Dendritic cell treated with granulocyte-macrophage colony-stimulating factor and Interleukin-4, amounts not matched to agents 40 ng/mL and 50 ng/mL, for 4 days (primary cell): Measurements from ENCODE around the gene ADARB1.

ENCODE experiments used
- H3K27ac Mint-ChIP-seq: one replicate; pipeline ENCODE4 v1.8.0; 2022; ENCODE audit warnings: mild to moderate bottlenecking, mixed read lengths
- H3K27me3 Mint-ChIP-seq: one replicate; pipeline ENCODE4 v1.8.0; 2022; ENCODE audit warnings: mild to moderate bottlenecking, mixed read lengths
- H3K36me3 Mint-ChIP-seq: one replicate; pipeline ENCODE4 v1.8.0; 2022; ENCODE audit warnings: low read depth, mixed read lengths
- H3K4me1 Mint-ChIP-seq: one replicate; pipeline ENCODE4 v1.8.0; 2022; ENCODE audit warnings: low read depth, mixed read lengths
- H3K4me3 Mint-ChIP-seq: one replicate; pipeline ENCODE4 v1.8.0; 2022; ENCODE audit warnings: mild to moderate bottlenecking, moderate library complexity, mixed read lengths
- H3K9me3 Mint-ChIP-seq: one replicate; pipeline ENCODE4 v1.8.0; 2022; ENCODE audit warnings: mixed read lengths
- intact Hi-C: fragments of 100-400 bp; cut with micrococcal nuclease; formaldehyde crosslinking; loops from one replicate; pipeline ENCODE4 v1.15.0; 2022

ADARB1 gene

DNA sequence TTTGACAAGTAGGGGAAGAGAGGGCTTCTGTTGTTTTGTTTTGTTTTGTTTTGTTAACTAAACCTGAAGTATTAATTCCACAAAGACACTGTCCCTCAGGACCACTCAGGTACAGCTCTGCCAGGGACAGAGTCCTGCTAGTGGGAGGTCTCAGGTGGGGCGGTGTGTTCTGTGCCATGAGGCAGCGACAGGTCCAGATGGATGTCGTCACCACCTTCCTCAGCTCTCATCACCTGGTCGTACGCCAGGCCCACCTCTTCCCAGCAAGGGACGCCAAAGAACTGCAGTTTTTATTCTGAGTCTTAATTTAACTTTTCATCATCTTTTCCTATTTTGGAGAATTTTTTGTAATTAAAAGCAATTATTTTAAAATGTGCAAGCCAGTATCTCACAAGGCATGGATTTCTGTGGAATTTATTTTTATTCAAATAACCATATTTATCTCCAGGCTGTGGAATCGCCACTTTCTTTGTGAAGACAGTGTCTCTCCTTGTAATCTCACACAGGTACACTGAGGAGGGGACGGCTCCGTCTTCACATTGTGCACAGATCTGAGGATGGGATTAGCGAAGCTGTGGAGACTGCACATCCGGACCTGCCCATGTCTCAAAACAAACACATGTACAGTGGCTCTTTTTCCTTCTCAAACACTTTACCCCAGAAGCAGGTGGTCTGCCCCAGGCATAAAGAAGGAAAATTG lies 150.8 kb downstream of the ADARB1 start:
- no peaks in the 10 kb centered on the region for H3K4me1 Mint-ChIP-seq
- H3K4me3 Mint-ChIP-seq: no peak overlapping the region

DNA sequence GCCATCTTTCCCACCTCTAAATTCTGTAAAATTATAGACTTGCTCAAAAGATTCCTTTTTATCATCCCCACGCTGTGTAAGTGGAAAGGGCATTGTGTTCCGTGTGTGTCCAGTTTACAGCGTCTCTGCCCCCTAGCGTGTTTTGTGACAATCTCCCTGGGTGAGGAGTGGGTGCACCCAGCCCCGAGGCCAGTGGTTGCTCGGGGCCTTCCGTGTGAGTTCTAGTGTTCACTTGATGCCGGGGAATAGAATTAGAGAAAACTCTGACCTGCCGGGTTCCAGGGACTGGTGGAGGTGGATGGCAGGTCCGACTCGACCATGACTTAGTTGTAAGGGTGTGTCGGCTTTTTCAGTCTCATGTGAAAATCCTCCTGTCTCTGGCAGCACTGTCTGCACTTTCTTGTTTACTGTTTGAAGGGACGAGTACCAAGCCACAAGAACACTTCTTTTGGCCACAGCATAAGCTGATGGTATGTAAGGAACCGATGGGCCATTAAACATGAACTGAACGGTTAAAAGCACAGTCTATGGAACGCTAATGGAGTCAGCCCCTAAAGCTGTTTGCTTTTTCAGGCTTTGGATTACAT lies 151.5 kb downstream of the ADARB1 start:
- Mint-ChIP-seq H3K4me1 (no peaks in the 10 kb centered on the region), H3K27ac (no peak overlapping the region), H3K27me3 (peaks cover 27% of the 10 kb centered on the region), H3K4me3 (no peak overlapping the region), H3K9me3 (no peaks in the 10 kb centered on the region), H3K36me3 (no peaks in the 10 kb centered on the region)
- intact Hi-C loops: no loop called here

More for the DNA sequence above, 150.8 kb downstream of the ADARB1 start:
- intact Hi-C loops: no loop called here
- Mint-ChIP-seq H3K27me3 (peaks cover 28% of the 10 kb centered on the region), H3K36me3 (no peaks in the 10 kb centered on the region), H3K9me3 (no peaks in the 10 kb centered on the region), H3K27ac (no peak overlapping the region)

DNA sequence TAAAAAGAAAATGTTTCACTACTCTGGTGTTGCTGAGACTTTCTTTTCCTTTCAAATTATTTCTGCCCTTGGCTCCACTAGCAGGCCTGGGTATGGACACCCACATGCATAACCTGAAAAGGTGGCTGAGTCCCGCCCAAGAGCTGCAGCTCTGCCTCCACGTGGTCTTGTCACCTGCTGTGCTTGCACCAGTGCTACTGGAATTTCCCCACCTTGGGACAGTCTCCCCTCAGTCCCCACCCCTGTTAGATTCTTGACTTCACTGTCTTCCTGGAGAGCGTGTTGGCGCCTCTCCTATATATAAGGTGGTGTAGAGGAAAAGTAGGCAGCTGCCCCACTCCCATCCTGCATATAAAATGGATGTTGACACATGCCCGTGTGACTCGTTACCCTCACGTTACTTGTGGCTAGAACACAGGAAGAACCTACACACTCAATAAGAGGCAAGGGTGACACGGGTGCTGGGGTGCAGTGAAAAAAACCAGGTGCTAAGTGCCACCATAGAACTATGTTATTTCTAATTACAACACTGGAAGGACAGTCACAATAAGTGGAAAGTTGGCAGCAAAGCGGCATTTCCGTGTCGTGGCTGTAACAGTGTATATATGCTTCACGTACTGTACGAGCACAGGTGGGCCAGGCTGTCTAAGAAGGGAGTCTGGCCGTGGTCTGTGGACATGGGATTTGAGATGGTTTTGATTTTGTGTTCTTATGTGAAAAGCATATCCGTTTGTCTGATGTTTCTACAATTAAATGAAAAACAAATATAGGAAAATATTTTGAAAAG lies 152.4 kb downstream of the ADARB1 start:
- intact Hi-C loops: no loop called here
- no peak overlapping the region for H3K27ac Mint-ChIP-seq
- H3K9me3 Mint-ChIP-seq: no peaks in the 10 kb centered on the region
- H3K4me1 Mint-ChIP-seq: no peaks in the 10 kb centered on the region
- no peak overlapping the region for H3K4me3 Mint-ChIP-seq
- no peaks in the 10 kb centered on the region for H3K36me3 Mint-ChIP-seq
- H3K27me3 Mint-ChIP-seq: peaks cover 27% of the 10 kb centered on the region

DNA sequence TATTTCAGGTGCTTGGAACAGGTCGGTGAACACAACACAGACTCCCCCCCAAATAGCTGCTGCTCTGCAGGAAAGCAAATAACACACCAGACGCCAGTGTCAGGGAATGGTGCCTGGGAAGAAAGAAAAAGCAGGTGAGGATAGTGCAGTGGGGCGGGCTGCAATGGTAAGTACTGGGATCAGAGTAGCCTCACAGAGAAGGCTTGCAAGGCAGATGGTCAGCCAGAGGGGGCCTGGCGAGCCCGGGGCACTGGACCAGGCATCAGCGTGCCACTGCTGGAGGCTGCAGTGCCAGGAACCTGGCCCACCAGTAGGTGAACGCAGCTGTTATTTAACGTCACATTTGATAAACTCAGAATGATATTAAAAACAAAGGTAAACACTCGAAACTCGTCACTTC lies 153.4 kb downstream of the ADARB1 start:
- Mint-ChIP-seq H3K27me3 (peaks cover 29% of the 10 kb centered on the region), H3K9me3 (no peaks in the 10 kb centered on the region), H3K27ac (no peak overlapping the region), H3K4me1 (no peaks in the 10 kb centered on the region), H3K36me3 (no peaks in the 10 kb centered on the region), H3K4me3 (no peak overlapping the region)
- intact Hi-C loops: no loop called here

DNA sequence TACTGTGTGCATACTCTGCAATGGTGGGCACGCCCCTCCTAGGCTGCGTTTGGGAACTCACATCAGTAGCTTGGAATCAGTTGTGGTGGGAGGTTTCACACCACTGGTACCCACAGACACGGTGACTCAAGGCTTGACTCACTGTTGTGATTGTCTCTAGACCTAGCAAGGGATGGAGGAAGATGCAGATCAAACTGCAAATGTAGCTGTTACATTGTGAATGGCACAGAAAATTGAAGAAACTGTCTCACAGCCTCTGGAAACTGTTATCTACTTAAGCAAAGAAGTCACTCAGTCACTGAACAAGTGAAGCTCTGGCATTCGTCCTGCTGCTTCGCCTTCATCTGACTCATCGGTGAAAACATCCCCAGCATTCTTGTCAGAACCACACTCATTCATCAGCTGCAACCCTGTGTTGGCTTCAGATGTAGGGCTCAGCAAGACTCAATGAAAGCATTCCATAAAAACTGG lies 153.8 kb downstream of the ADARB1 start:
- intact Hi-C loops: no loop called here
- no peaks in the 10 kb centered on the region for H3K36me3 Mint-ChIP-seq
- H3K27me3 Mint-ChIP-seq: peaks cover 29% of the 10 kb centered on the region
- H3K4me3 Mint-ChIP-seq: no peak overlapping the region
- no peaks in the 10 kb centered on the region for H3K4me1 Mint-ChIP-seq
- H3K9me3 Mint-ChIP-seq: no peaks in the 10 kb centered on the region
- no peak overlapping the region for H3K27ac Mint-ChIP-seq

DNA sequence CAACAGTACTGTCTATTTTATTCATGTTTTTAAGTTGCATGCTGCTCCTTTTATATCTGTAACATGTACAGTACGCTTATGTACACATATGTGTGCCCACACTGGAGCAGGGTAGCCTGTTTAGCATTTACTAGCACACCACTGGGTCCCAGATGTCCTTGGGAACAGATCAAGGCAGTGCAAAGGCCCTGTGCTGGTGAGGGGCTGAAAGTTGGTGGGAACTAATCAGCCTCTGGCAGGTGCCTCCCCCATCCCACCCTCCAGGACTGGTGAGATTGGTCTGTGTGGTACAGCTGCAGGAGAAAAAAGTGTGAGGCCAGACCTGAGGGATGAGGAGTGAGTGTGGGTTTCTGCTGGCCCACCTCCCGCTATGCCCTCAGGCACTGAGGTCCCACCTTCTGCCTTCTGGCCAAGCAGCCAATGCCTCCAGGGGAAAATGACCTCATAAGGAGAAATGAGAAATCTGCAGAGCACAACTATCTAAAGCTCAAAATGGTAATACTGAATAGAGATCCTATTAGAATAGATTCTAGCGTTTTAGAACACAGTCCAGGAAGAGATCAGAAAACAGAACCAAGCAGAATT lies 154.4 kb downstream of the ADARB1 start:
- intact Hi-C loops: no loop called here
- Mint-ChIP-seq H3K9me3 (no peaks in the 10 kb centered on the region), H3K4me1 (no peaks in the 10 kb centered on the region), H3K27me3 (peaks cover 25% of the 10 kb centered on the region), H3K27ac (no peak overlapping the region), H3K4me3 (no peak overlapping the region), H3K36me3 (no peaks in the 10 kb centered on the region)

DNA sequence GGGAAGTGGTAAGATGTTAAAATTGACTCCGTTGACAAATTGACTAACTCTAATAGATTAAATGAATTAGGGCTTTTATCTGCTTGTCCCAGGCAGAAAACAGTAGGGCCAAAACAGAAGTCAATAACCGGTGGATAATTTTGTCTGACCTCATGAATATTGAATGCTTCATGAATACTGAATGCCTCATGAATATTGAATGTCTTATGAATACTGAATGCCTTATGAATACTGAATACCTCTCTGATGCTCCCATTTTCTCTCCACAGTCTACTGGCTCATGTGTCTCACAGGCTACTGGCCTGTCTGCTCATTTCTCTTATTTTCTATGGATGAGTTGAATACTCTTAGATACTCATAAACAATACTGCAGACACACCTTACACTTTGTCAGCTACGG lies 157.3 kb downstream of the ADARB1 start:
- H3K4me3 Mint-ChIP-seq: no peak overlapping the region
- H3K9me3 Mint-ChIP-seq: no peaks in the 10 kb centered on the region
- intact Hi-C loops: no loop called here
- H3K36me3 Mint-ChIP-seq: no peaks in the 10 kb centered on the region
- no peaks in the 10 kb centered on the region for H3K4me1 Mint-ChIP-seq
- peaks cover 34% of the 10 kb centered on the region for H3K27me3 Mint-ChIP-seq
- H3K27ac Mint-ChIP-seq: no peak overlapping the region

DNA sequence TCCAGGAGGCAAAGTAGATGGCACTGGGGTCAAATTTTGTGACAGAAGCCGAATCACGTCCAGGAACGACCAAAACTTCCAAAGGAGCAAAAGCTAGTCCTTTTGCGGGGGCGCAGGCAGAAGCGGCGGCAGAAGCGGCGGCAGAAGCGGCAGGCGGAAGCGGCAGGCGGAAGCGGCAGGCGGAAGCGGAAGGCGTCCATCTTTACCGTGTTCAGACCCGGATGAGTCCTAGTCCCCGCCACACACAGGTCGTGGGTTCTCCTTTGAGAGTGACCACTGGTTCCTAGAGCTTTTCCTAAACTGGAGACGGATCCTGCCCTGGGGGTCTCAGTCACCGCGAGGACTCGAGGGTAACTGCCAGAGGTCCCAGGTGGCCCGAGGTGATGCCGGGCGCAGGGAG lies 159.7 kb downstream of the ADARB1 start:
- Mint-ChIP-seq H3K27me3 (peaks cover 21% of the 10 kb centered on the region), H3K36me3 (no peaks in the 10 kb centered on the region), H3K4me1 (no peaks in the 10 kb centered on the region), H3K4me3 (no peak overlapping the region), H3K9me3 (no peaks in the 10 kb centered on the region), H3K27ac (no peak overlapping the region)
- intact Hi-C loops: no loop called here

DNA sequence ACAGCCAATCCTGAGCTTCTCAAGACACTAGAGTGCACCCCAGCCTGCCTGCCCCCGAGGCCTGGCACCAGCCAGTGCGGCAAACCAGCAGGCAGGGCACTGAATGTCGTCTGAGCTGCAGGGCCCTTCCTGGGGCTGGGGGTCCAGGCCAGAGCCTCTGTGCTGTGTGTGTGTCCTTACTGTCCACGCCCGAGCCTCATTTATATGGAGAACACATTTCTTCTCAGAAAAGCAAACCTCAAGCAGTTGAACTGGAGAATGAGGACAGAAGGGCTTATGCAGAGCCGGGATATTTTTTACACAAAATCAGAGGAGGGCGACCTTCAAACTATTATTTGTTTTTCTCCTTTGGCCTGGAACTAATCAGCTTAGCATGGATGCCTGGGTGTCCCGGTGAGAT lies 160.6 kb downstream of the ADARB1 start:
- no peaks in the 10 kb centered on the region for H3K36me3 Mint-ChIP-seq
- peaks cover 21% of the 10 kb centered on the region for H3K27me3 Mint-ChIP-seq
- no peak overlapping the region for H3K4me3 Mint-ChIP-seq
- H3K27ac Mint-ChIP-seq: no peak overlapping the region
- H3K4me1 Mint-ChIP-seq: no peaks in the 10 kb centered on the region
- intact Hi-C loops: no loop called here
- no peaks in the 10 kb centered on the region for H3K9me3 Mint-ChIP-seq

DNA sequence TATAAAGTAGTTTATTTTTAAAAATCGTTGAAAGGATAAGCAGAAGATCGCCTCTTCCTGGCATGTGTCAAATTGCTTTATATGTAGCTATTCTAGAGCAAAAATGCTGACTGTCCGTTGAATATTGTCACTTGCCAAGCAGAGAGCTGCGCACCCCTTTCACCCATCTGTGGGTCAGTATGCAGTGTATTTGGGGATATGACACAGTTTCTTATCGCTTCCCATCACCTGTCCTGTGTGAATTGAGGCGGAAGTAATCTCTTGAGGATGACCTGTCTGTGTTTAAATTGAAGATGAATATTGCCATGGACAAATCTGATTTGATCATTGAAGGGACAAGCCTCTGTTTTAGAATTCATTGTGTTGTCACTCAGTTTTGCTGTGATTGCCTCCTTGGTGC lies 161.1 kb downstream of the ADARB1 start:
- Mint-ChIP-seq H3K4me1 (no peaks in the 10 kb centered on the region), H3K27me3 (peaks cover 24% of the 10 kb centered on the region)

DNA sequence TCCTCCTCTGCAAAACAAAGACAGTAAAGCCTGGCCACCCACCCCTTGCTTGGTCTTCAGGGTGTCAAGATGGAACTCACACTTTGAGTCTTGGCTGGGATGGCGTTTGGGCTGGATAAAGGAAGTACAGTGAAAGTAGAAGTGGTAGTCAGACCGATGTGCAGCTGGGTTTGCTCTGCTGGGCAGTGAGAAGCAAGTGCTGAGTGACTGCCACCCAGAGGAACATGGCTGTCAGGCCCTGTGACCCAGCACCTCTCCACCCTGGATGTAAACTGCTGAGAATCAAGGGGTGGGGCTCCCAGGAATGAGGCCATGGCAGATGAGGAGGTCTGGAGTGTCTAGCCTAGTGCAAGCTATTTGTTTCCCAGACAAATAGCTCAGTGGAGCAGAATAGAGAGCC lies 162.1 kb downstream of the ADARB1 start:
- Mint-ChIP-seq H3K4me3 (no peak overlapping the region), H3K36me3 (no peaks in the 10 kb centered on the region), H3K4me1 (no peaks in the 10 kb centered on the region), H3K9me3 (peaks cover 8% of the 10 kb centered on the region), H3K27me3 (peaks cover 24% of the 10 kb centered on the region), H3K27ac (no peak overlapping the region)
- intact Hi-C loops: no loop called here

More for the DNA sequence above, 161.1 kb downstream of the ADARB1 start:
- intact Hi-C loops: no loop called here
- Mint-ChIP-seq H3K4me3 (no peak overlapping the region), H3K36me3 (no peaks in the 10 kb centered on the region), H3K27ac (no peak overlapping the region), H3K9me3 (no peaks in the 10 kb centered on the region)

DNA sequence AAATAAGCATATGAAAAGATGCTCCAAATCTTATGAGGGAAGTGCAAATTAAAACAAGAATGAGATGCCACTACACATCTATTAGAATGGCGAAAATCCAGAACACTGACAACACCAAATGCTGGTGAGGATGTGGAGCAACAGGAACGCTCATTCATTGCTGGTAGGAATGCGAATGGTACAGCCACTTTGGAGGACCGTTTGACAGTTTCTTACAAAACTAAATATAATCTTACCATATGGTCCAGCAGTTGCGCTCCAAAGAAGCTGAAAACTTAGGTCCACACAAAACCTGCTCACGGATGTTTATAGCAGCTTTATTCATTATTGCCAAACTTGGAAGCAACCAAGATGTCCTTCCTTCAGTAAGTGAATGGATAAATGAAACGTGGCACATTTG lies 163.0 kb downstream of the ADARB1 start:
- H3K4me3 Mint-ChIP-seq: no peak overlapping the region
- H3K27me3 Mint-ChIP-seq: peaks cover 22% of the 10 kb centered on the region
- intact Hi-C loops: no loop called here
- no peaks in the 10 kb centered on the region for H3K4me1 Mint-ChIP-seq
- H3K9me3 Mint-ChIP-seq: peaks cover 8% of the 10 kb centered on the region
- H3K27ac Mint-ChIP-seq: no peak overlapping the region
- H3K36me3 Mint-ChIP-seq: no peaks in the 10 kb centered on the region

DNA sequence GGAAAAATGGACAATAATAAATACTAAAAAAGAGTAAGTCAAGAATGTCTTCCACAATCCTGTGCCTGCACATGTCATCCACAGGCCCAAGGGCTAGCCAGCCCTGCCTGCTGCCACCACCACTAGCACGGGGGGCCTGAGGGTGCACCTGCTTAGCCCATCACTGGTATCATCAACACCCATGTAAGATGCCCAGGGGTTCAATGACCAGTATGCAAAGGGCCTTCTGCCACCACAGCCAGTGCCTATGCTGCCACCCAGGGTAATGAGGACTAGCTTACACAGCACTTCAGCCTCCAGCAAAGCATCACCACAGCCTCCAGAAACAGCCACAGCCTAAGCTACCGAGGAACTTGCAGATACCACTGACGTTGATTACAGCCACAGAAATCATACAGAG lies 167.0 kb downstream of the ADARB1 start:
- Mint-ChIP-seq H3K4me3 (no peak overlapping the region), H3K36me3 (no peaks in the 10 kb centered on the region), H3K27me3 (peaks cover 30% of the 10 kb centered on the region), H3K27ac (no peak overlapping the region), H3K9me3 (peaks cover 23% of the 10 kb centered on the region), H3K4me1 (no peaks in the 10 kb centered on the region)
- intact Hi-C loops: no loop called here

DNA sequence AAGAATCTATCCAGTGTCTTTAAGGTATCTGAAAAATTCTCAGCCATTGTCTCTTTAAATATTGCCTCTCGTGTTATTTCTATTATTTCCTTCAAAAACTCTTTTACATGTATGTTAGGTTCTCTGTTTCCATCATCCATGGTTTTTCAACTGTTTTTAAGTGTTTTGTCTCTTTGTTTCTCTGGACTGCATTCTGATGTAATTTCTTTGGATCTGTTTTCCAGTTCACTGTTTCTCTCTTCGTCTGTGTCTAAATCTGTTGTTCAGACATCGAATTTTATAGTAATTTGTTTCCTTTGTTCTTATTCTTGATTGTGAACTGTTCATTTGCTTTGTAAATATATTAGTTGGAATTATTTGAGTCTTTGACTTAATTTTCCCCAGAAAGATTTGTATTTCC lies 169.2 kb downstream of the ADARB1 start:
- Mint-ChIP-seq H3K4me3 (no peak overlapping the region), H3K36me3 (no peaks in the 10 kb centered on the region), H3K4me1 (no peaks in the 10 kb centered on the region), H3K9me3 (peaks cover 23% of the 10 kb centered on the region), H3K27ac (no peak overlapping the region), H3K27me3 (peaks cover 32% of the 10 kb centered on the region)
- intact Hi-C loops: no loop called here
